Activated T-helper 2 cell treated with anti-CD3 and anti-CD28 coated beads, Interferon-gamma antibody, Interleukin-2, Interleukin-4, amounts not matched to agents 10 μg/mL and 5 μg/mL and 100 μg/mL, durations not matched to agents 14 hours and 24 hours and 36 hours (primary cell): Measurements from ENCODE around the gene ALG14. TPM values are rescaled to one million over a fixed set of nuclear protein-coding genes. Genes with fewer than 3 reads are reported as not detected.

Experiments
- DNase-seq: peaks from one replicate; pipeline ENCODE4 v3.0.0; 2021; ENCODE audit warnings: low spot score
- H3K27ac Mint-ChIP-seq: one replicate; pipeline ENCODE4 v1.8.0; 2021; ENCODE audit warnings: mixed read lengths
- H3K27me3 Mint-ChIP-seq: one replicate; pipeline ENCODE4 v1.8.0; 2021; ENCODE audit warnings: low read depth, mixed read lengths
- H3K36me3 Mint-ChIP-seq: one replicate; pipeline ENCODE4 v1.8.0; 2021; ENCODE audit warnings: low read depth, mixed read lengths
- H3K4me1 Mint-ChIP-seq: one replicate; pipeline ENCODE4 v1.8.0; 2021; ENCODE audit warnings: low read depth, mixed read lengths
- H3K4me3 Mint-ChIP-seq: one replicate; pipeline ENCODE4 v1.8.0; 2021; ENCODE audit warnings: low read depth, mild to moderate bottlenecking, moderate library complexity, mixed read lengths
- H3K9me3 Mint-ChIP-seq: one replicate; pipeline ENCODE4 v1.8.0; 2021; ENCODE audit warnings: mixed read lengths
- intact Hi-C: fragments of 100-400 bp; cut with micrococcal nuclease; formaldehyde crosslinking; loops from one replicate; pipeline ENCODE4 v1.15.1; 2023
- total RNA-seq: library from RNA; stranded (reverse); gene quantifications from 2 replicates; pipeline ENCODE4 v1.2.3, GENCODE V29; 2022

The ALG14 gene
- total RNA-seq, 1 donor from 2014 or later: 2.4 TPM

DNA sequence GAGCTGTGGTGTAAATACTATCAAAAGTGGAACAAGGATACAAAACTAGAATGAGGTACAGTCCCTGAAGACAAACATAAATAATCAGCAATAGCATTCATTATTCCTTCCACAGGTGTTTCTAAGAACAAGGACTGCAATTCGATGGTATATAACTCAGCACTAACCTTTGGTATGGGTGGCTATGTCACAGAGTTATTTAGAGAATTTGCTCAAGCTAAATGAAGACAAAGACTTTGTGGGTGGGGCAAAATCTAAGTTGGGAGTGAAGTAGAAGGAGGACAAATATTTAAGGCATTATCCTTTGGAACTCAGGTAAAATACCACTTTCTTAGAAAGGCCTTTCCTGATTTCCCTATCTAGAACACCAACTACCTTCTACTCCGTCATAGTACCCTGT, 94.3 kb downstream of the ALG14 start:
- no peak overlapping the region for H3K27ac Mint-ChIP-seq
- no peak for DNase-seq
- H3K9me3 Mint-ChIP-seq: no peaks in the 10 kb centered on the region
- intact Hi-C loops: no loop called here
- peaks cover 4% of the 10 kb centered on the region for H3K4me1 Mint-ChIP-seq
- no peak overlapping the region for H3K4me3 Mint-ChIP-seq
- H3K27me3 Mint-ChIP-seq: no peaks in the 10 kb centered on the region
- H3K36me3 Mint-ChIP-seq: no peaks in the 10 kb centered on the region

DNA sequence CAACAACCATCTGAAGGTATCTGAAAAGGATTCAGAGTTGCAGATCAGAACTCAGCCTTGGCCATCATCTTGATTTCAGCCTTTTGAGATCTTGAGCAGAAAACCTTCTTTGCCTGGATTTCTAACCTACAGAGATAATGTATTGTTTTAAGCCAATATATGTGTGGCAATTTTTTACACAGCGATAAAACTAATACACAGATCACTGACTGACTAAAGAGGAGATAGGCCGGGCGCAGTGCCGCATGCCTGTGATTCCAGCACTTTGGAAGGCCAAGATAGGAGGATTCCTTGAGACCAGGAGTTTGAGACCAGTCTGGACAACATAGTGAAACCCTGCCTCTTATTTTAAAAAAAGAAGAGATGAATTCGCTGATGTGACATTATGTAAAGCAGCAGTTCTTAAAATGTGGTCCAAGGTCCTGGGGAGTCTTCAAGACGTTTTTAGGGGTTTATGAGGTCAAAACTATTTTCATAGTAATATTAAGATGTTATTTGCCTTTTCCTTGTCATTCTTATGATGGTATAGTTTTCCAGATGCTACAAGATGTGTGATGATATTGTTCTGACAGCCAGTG, 95.7 kb downstream of the ALG14 start:
- H3K36me3 Mint-ChIP-seq: no peaks in the 10 kb centered on the region
- DNase-seq: no peak
- intact Hi-C loops: no loop called here
- peaks cover 4% of the 10 kb centered on the region for H3K4me1 Mint-ChIP-seq
- no peak overlapping the region for H3K4me3 Mint-ChIP-seq
- H3K9me3 Mint-ChIP-seq: no peaks in the 10 kb centered on the region
- H3K27me3 Mint-ChIP-seq: no peaks in the 10 kb centered on the region
- H3K27ac Mint-ChIP-seq: no peak overlapping the region

DNA sequence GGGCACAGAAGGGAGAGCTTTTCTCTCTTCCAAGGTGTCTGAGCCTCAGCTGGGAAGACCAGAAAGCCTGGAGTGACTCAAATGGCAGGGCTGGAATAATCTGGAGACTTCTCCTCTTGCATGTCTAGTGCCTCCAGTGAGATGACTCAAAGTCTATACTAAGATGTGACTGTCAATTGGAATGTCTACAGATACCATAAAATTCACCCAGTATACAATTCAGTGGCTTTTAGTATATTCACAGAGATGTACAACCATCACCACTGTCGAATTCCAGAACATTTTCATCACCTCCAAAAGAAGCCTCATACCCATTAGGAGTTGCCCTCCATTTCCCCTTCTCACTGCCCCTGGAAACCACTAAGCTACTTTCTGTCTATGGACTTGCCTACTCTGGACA, 97.9 kb downstream of the ALG14 start:
- no peak overlapping the region for H3K4me3 Mint-ChIP-seq
- no peaks in the 10 kb centered on the region for H3K9me3 Mint-ChIP-seq
- no peaks in the 10 kb centered on the region for H3K4me1 Mint-ChIP-seq
- DNase-seq: no peak
- intact Hi-C loops: no loop called here
- no peaks in the 10 kb centered on the region for H3K36me3 Mint-ChIP-seq
- no peaks in the 10 kb centered on the region for H3K27me3 Mint-ChIP-seq
- H3K27ac Mint-ChIP-seq: no peak overlapping the region

DNA sequence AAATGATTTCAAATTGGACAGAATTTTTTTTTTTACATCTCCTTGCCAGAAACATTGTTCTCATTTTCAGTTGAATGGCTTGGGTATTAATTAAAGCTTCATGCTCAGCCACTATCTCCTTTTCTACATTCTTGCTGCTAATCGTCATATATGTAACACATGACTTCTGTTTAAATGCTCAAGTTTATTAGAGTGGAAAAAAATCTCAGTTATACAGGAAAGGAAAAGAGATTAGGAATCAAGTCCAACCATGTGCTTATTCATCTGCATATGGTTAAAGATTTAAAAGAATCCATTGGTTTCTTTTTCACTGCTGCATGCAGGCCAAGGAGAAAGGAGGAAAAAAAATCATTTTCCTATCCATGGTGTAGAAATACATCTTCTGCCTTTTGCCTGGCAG, 98.5 kb downstream of the ALG14 start:
- Mint-ChIP-seq H3K4me1 (no peaks in the 10 kb centered on the region), H3K27ac (no peak overlapping the region), H3K27me3 (no peaks in the 10 kb centered on the region), H3K9me3 (no peaks in the 10 kb centered on the region), H3K36me3 (no peaks in the 10 kb centered on the region), H3K4me3 (no peak overlapping the region)
- intact Hi-C loops: no loop called here
- DNase-seq: no peak

DNA sequence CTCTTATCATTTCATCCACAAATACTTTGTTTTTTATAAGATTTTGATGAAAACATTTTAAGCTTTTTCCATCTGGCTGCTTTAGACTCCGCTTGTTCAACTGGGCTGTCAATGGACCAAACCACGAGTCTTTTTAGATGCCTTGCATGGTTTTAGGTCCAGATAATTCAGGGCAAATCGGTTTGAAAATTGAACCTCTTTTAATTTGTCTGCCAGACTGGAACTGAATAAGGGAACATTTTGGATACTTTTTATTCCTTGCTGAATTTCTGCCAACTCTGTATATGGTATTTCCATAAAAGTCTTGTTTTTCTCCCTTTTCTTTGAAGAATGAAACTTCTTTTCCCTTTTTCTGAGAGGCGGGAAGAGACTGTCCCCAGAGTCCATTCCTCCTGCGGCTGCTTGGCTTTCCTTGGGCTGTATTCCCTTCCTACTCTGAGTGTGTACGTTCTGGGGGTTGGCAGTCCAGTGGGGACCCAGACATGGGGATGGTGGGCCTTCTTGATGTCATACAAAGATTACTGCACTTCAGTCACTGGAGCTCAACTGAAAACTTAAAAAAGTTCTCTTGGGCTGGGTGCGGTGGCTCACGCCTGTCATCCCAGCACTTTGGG, 99.3 kb downstream of the ALG14 start:
- DNase-seq: no peak
- intact Hi-C loops: no loop called here
- Mint-ChIP-seq H3K4me3 (no peak overlapping the region), H3K27ac (no peak overlapping the region), H3K27me3 (no peaks in the 10 kb centered on the region), H3K36me3 (no peaks in the 10 kb centered on the region), H3K4me1 (no peaks in the 10 kb centered on the region), H3K9me3 (no peaks in the 10 kb centered on the region)

DNA sequence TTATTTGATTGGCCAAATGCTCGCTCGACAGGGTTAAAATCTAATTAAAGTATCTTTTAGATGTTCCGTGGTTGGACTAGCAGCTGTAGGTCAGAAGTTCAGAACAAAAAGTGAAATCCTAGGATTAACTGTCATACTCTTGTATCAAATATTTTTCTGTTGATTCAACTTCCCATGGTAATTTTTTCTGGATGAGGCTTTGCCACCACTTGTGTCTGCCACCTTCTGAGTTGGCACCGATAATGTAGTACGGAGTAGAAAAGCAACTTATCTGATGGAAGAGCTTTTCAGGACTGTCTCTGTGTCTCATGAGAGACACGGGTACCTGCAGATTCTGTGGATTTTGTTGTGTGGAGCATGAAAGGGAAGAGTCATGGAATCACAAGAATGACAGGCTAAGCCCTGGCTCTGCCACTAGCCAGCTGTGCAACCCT, 101.2 kb downstream of the ALG14 start:
- Mint-ChIP-seq H3K4me3 (no peak overlapping the region), H3K27me3 (no peaks in the 10 kb centered on the region), H3K4me1 (no peaks in the 10 kb centered on the region), H3K27ac (no peak overlapping the region), H3K36me3 (no peaks in the 10 kb centered on the region), H3K9me3 (no peaks in the 10 kb centered on the region)
- intact Hi-C loops: no loop called here
- no peak for DNase-seq

DNA sequence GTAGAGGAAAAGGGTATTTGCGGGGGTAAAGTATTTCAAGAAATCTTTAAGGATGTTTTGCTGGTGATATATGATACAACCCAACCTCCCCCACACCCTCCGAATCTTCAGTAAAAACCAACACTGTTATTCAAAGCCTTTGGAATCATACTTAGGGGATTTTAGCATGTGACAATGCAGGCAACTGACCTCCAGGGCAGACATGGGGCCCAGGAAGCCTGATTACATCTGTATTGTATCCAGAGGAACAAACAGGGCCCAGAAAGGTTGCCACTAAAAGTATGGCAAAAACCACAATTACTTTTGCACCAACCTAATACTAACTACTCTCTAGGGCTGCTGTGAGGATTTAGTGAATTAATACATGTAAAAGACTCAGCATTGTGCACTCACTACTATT, 102.0 kb downstream of the ALG14 start:
- H3K4me3 Mint-ChIP-seq: no peak overlapping the region

DNA sequence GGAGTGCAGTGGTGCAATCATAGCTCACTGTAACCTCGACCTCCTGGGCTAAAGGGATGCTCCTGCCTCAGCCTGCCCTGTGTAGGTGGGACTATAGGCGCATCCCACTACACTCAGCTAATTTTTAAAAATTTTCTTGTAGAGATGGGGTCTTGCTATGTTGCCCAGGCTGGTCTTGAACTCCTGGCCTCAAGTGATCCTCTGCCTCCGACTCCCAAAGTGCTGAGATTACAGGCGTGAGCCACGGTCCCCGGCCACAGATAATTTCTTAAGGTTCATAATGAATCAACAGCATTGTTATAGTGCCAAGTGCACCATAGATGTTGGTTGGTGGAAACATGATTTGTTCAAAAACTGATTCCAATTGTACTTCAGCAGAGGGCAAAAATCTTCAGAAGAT, 103.6 kb downstream of the ALG14 start:
- H3K4me1 Mint-ChIP-seq: no peaks in the 10 kb centered on the region
- H3K4me3 Mint-ChIP-seq: no peak overlapping the region
- no peaks in the 10 kb centered on the region for H3K27me3 Mint-ChIP-seq
- H3K27ac Mint-ChIP-seq: no peak overlapping the region
- no peaks in the 10 kb centered on the region for H3K36me3 Mint-ChIP-seq
- no peak for DNase-seq
- H3K9me3 Mint-ChIP-seq: no peaks in the 10 kb centered on the region
- intact Hi-C loops: no loop called here

More for the DNA sequence above, 102.0 kb downstream of the ALG14 start:
- intact Hi-C loops: no loop called here
- no peaks in the 10 kb centered on the region for H3K9me3 Mint-ChIP-seq
- H3K4me1 Mint-ChIP-seq: no peaks in the 10 kb centered on the region
- no peaks in the 10 kb centered on the region for H3K36me3 Mint-ChIP-seq
- DNase-seq: no peak
- no peak overlapping the region for H3K27ac Mint-ChIP-seq
- no peaks in the 10 kb centered on the region for H3K27me3 Mint-ChIP-seq

DNA sequence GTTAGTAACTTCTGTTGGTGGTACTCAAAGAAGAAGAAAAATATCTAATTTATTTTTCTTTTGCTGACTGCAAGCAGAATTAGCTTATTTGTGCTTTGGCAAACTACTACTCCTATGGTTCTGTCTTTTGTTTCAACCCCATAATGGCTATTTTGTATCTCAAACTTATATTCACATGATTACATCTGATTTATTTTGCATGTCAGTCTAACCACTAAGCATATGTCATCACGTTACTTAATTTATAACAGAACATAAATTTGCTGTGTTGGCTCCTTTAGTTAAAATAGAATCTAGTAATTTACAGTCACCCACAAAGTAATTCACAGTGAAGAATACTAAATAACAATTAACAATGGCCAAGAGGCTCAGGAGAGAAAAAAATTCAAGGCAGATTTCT, 106.7 kb downstream of the ALG14 start:
- H3K4me3 Mint-ChIP-seq: no peak overlapping the region
- H3K27me3 Mint-ChIP-seq: no peaks in the 10 kb centered on the region
- no peak for DNase-seq
- H3K36me3 Mint-ChIP-seq: no peaks in the 10 kb centered on the region
- intact Hi-C loops: no loop called here
- H3K27ac Mint-ChIP-seq: no peak overlapping the region
- peaks cover 7% of the 10 kb centered on the region for H3K4me1 Mint-ChIP-seq
- no peaks in the 10 kb centered on the region for H3K9me3 Mint-ChIP-seq

DNA sequence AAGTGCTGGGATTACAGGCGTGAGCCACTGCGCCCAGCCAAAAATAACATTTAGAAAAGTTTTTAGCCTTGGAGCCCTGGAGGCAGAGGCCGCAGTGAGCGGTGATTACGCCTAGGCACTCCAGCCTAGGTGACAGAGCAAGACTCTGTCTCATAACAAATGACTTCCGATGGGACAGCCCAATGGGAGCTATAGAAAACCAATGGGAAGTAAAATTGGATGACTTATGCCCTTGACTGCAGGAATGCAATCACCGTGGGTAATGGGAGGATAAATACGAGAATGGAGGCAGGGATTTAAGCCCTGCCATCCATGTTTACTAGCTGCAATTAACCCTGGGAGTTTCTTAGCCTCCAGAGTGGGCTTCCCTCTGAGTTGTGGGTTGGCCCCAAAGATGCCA, 108.9 kb downstream of the ALG14 start:
- Mint-ChIP-seq H3K4me3 (no peak overlapping the region), H3K4me1 (peaks cover 7% of the 10 kb centered on the region), H3K27me3 (no peaks in the 10 kb centered on the region), H3K36me3 (no peaks in the 10 kb centered on the region), H3K27ac (no peak overlapping the region), H3K9me3 (no peaks in the 10 kb centered on the region)
- DNase-seq: no peak
- intact Hi-C loops: no loop called here

DNA sequence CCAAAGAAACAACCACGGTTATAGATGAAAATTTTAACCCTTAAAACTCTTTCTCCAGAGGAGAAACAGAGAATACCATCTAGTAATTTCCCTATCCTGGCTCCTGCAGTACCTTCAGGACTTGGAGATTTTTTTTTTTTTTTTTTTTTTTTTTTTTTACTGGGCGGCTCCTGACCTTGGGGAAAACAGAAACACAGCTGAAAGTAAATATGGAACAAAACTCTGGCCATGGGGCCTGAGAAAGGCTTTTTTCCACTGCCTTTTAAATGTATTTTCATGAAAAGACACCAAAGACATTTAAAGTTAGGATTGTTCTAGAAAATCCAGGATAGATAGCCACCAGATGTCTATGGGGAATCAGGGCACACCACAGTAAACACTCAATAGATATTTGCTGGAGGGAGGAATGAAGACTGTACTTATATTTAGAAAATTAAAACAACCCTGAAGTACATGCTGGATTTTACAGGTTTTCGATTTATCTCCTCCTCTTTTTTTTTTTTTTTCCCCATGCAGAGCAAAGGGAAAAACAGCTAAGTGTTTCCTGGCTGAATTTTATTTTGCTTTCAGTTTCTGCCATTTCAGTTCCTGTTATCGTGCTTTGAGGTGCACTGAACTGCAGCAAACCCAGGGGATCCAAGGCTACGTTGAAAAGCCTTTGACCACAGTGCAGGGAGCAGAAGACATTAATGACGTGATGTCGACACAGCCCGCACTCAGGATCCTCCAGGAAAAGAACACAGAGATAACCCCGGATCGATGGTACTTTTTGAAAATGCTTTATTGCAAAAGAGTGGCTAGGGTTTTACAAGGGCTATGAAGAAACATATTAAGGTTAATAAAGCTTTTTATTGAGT, 110.1 kb downstream of the ALG14 start:
- no peaks in the 10 kb centered on the region for H3K27me3 Mint-ChIP-seq
- H3K9me3 Mint-ChIP-seq: no peaks in the 10 kb centered on the region
- peak overlapping the region; percentile 94 for H3K27ac Mint-ChIP-seq
- intact Hi-C loops: no loop called here
- no peaks in the 10 kb centered on the region for H3K36me3 Mint-ChIP-seq
- DNase-seq: peak; percentile 13
- peaks cover 7% of the 10 kb centered on the region for H3K4me1 Mint-ChIP-seq
- peak overlapping the region; percentile 85 for H3K4me3 Mint-ChIP-seq

DNA sequence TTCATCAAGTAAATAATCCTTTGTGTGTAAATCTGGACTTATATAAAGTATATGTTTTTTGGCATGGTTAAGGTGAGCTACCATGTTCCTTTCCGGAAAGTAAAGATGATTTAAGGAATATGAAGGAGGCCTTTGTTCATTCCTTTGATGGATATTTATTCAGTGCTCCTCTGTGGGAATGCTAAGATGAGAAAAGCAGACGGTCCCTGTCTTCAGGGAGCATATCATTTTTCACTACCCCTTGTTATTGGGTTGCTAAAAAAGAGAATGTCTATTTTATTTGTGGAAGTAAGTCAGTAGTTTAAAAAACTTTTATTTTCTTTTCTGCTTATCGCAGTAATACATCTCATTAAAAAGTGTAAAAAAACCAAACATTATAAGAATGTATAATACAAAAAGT, 110.8 kb downstream of the ALG14 start:
- Mint-ChIP-seq H3K9me3 (no peaks in the 10 kb centered on the region), H3K27me3 (no peaks in the 10 kb centered on the region), H3K27ac (no peak overlapping the region), H3K4me1 (peaks cover 7% of the 10 kb centered on the region), H3K4me3 (peak overlapping the region; percentile 1), H3K36me3 (no peaks in the 10 kb centered on the region)
- intact Hi-C loops: no loop called here
- DNase-seq: no peak

DNA sequence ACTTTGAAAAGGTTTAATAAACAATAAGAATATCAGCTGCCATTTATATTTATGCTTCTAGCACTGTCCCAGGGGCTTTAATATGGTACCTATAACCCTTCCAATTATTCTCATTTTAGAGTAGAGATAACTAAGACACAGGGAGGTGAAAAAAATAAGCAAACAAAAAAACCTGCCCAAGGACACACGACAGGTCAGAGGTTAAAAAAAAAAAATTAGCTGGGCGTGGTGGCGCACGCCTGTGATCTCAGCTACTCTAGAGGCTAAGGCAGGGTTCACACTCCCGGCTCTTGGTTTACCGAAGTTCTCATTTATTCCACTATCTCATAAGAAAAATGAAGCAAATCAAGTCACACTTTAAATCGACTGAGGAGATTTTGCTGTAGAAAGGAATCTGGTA, 111.2 kb downstream of the ALG14 start:
- H3K27me3 Mint-ChIP-seq: no peaks in the 10 kb centered on the region
- intact Hi-C loops: no loop called here

More for the DNA sequence above, 111.2 kb downstream of the ALG14 start:
- Mint-ChIP-seq H3K9me3 (no peaks in the 10 kb centered on the region), H3K4me3 (no peak overlapping the region), H3K4me1 (peaks cover 7% of the 10 kb centered on the region), H3K27ac (no peak overlapping the region), H3K36me3 (no peaks in the 10 kb centered on the region)
- no peak for DNase-seq
